EH (cell line): ENCODE data around the gene ATG12.

Experiments
- DNase-seq: peaks from one replicate; pipeline ENCODE4 v3.0.0-alpha.2; 2015; ENCODE audit warnings: low read depth

The ATG12 gene

DNA sequence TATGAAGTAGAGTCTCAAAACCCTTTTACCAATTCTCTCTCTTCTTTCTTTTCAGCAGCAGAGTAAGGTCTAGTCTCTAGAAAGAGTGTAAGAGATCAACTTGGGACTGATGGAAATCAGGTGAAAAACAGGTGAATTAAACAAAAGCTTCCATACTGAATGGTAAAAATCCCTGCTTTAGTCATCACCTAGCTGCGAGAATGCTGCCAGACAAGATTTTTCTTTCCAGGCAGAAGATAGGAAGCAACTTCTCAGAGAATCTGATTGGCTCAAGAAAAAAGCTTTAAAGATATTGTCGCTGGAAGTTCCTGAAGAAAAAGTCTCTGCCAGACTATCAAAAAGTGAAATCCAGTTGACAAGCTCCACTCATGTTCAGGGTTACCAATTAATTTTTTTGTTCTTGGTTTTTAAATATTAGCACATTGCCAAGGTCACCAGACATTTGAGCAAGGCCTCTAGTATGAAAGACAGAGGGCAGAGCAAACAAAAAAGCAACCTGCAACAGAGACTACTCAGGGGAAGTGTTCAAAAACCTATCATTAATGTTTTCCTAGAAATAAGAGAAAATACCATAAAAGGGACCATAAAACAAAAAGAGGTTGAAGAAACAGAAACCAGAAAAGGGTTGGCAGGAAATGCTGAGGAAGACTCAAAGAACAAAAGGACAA lies 34.2 kb downstream of the ATG12 start:
- DNase-seq, result no peak

DNA sequence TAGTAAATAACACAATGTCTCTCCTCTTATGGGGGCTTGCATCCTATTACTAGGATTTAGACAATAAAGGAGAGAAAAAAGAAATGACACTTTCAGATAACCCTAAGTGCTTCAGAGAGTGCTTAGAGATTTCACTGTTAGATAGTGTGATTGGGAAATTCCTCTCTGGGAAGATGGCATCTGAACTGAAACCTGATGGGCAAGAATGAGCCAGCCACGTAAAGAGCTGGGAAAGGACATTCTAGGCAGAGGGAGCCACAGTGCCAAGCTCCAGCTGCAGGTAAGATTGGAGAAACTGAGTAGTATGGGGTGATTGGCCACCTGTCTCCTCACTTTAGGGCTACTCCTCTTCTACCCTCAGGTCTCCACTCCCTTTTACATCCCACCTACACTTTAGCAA lies 39.4 kb downstream of the ATG12 start:
- DNase-seq, result no peak

DNA sequence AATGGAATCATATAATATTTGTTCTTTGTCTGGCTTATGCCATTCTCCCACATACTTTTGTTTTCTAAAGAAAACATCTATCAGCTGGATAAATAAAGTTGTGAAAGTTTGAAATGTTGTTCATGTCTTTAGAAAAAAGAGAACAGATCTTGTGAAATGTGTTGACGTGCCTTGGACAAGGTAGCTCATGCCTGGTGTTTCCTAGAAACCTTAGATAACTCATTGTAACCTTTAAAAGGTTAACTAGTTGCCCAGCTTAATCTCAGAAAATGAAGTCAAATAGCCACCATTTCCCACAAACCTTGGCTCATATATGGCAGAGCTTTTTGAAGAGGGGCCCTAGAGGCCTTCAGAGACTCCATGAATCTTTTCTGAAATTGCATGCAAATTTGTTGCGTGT lies 40.2 kb downstream of the ATG12 start:
- no peak for DNase-seq

DNA sequence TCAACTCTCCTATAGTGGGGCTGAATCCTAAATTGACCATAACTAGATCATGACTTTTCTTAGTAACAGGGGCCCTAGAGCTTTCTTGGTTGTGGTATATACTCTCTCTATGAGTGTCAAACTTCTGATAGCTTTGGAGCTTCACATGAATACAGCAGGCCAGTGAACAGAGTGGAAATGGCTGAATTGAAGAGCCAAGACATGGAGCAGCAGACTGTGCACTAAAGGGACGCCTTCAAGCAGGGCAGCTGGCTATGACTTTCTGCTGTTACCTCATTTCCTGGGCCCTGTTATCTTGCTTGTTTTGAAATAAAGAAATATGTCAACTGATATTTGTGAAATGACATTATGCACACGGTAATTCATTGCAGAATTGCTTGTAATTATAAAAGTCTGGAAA lies 41.3 kb downstream of the ATG12 start:
- no peak for DNase-seq

DNA sequence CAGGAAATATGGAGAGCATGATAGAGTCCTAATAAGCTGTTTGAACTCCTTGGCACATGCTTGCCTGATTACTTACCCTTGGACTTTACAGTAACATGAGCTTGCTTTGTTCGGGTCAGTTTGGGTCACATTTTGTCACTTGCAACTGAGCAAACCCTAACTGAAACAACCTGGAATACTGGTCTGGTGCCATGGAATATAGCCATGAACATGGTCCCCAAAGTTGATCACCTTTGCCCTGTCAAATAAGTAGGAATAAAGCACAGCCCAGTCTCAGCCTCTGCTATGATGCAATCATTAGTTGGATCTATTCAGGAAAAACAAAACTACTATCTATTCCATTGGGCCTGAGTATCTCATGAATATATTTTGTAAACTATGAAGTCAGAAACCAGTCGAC lies 43.1 kb downstream of the ATG12 start:
- no peak for DNase-seq

DNA sequence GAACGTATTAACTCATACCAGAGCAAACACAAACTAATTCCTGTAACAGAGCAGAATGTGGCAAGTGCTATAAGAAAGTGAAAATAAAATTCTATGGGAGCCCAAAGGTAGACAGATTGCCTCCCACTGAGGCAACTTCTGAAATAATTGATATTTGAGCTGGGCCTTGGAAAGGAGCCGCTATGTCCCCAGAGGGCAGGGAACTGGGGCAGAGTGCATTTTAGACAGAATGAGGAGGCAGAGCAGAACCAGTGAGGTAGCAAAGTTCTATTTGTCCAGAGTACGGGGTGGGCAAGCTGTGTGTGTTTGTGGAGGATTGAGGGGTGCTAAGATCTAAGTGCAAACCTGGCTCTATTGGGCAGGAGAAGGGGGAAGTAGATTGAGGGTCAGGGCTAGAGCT lies 44.7 kb downstream of the ATG12 start:
- no peak for DNase-seq

DNA sequence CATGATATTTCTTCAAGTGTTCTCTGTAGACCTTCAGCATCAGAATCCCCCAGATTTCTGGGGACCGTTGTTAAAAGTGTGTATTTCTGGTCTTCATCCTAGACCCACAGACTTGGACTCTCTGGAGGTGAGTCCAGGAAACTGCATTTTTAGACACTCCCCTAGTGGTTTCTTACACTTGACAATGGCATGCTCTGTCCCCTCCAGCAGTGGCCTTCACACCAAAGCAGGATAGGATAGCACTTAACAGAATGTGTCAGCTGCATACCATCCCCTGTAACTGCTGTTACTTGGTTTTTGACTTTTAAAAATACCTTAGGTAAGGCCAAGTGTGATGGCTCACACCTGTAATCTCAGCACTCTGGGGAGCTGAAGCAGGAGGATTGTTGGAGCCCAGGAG lies 45.7 kb downstream of the ATG12 start:
- DNase-seq, result no peak

DNA sequence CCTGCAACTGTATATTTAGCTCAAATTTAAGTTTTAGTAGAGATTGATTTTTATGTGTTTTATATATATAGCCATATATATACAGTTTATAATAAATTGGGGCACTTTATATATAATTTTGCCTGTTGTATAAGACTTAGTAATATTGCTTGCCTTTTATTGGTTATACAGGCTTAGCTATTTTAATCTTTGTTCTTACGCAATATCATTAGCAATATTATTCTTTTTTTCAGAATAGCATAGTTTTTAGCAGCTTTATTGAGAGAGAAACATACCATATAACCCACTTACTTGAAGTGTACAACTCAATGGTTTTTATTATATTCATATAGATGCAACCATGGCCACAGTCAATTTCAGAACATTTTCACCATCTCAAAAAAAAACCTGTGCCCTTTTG lies 52.9 kb downstream of the ATG12 start:
- DNase-seq, result no peak

DNA sequence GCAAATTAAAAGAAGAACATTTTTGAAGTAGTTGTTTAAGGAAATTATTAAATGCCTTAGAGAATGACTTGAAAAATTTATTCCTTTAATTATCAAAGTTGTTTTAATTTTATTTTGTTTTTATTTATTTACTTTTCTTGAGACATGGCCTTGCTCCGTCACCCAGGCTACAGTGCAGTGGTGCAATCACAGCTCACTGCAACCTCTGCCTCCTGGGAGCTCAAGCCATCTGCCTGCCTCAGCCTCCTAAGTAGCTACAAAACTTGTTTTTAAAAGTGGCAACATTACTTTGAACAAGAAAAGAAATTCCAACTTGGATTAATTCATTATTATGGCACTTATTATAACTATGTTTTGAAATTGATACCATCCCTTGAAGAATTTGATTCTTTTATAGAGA lies 53.9 kb downstream of the ATG12 start:
- no peak for DNase-seq

DNA sequence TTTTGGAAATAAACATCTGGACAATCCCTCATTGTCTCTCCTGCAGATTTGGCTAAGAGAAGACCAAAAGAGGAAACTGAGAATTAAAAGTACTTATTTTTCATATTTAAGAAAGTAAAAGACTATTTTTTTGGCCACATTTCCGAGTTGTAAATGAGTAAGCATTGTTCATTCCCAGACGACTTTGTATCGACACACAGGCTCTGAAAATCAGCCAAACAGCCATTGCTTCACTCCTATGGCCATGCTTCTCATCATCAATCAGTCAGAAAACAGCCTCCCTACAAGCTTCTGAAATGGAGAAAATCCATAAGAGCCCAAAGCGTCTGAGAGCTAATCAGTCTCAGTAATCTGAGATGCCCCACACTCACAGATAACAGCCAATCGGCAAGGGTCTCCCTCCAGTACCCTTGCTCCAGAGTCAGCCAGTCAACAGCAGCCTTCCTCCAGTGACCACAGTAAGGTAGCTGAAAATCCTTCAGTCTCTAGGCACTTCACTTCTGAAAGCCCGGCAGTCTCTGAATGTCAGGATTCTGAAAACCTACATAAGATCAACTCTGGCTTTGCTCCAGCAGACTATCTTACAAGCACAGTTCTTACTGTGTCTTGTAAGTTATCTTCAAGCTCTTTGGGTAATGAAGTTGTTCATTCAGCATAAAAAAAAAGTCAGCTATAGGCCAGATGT lies 55.8 kb downstream of the ATG12 start:
- no peak for DNase-seq

DNA sequence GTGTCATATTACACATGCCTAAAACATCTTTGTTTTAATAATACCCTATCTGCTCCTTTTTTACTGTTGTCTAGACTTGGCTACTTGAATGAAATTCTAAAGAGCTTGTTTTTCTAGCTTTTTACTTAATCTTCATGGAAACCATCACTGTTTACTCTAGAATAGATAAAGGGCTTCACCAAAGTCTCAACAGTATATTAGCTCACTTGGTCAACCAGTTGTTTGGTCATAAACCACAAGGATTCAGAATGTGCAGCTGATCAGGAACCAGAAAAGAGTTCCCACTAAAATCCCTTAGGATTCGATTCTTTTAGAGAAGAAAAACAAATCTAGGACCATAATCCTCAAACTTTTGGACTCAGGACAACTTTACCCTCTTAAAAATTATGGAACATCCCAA lies 62.9 kb downstream of the ATG12 start:
- DNase-seq, result no peak
